ENCODE measurements around the gene C6.

C6 gene

GRCh38 chr5:41127967-41128690 is 85.2 kb downstream of the C6 start:
- no peak for DNase-seq

GRCh38 chr5:41122459-41122858 is 90.9 kb downstream of the C6 start:
- no peak for DNase-seq

DNA sequence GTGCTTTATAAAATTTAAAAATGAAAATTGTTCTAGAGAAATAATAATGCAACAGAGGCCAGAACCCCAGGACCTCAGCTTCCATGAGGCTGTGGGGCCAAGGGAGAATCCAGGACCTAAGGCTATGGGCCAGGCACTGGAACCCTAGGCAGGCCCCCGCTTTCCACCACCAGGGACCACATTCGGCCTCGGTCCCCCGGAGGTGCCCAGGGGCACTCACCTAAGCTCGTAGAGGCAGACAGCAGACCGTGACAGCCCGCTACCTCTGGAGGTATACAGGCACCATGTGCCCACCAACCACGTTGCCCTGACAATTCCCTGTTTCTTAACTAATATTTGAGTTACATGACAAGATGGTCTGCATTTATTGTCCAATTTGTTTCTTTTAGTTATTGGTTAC is 92.7 kb downstream of the C6 start:
- DNase-seq = no peak

GRCh38 chr5:41118177-41118576 is 95.2 kb downstream of the C6 start:
- no peak for DNase-seq

DNA sequence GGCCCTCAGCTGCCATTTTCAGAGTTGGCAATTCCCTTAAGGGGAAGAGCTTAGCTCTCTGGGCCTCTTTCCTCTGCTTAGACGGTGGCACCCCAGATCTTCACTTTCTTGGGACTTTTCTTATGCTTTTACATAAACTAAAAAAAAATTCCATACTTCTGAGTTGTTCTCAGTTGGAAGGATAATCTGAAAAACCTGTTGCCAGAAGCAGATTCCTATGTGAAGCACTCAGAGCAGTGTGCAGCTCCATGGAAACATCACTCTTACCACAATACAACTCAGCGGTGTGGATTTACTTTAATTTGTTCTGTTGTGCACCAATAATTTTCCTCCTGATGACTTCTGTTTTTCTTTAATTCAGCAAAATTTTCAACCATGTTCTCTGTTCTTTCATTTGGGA is 98.1 kb downstream of the C6 start:
- no peak for DNase-seq

- no peak for DNase-seq
Observed at GRCh38 chr5:41112486-41113455, 100.6 kb downstream of the C6 start.

GRCh38 chr5:41109186-41109585 is 104.1 kb downstream of the C6 start:
- DNase-seq = no peak

DNA sequence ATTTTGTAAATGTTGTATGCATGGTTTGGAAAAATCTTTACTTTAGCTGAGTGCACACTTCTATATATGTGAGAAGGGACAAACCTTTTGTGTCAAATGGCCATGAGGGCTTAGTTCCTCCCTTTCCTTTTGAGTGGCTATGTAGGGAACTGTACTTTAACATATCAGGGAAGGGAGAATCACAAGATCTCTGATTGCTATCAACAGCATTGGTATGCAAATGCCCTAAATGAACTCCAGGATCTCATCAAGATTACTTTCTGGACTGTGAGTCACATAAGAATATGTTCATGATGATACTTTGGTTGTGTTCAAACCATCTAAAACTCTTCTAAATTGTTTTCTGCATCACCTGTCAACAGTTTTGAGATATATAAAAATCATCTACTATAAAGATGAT is 111.0 kb downstream of the C6 start:
- DNase-seq = no peak

GRCh38 chr5:41097642-41098041 is 115.7 kb downstream of the C6 start:
- no peak for DNase-seq

DNA sequence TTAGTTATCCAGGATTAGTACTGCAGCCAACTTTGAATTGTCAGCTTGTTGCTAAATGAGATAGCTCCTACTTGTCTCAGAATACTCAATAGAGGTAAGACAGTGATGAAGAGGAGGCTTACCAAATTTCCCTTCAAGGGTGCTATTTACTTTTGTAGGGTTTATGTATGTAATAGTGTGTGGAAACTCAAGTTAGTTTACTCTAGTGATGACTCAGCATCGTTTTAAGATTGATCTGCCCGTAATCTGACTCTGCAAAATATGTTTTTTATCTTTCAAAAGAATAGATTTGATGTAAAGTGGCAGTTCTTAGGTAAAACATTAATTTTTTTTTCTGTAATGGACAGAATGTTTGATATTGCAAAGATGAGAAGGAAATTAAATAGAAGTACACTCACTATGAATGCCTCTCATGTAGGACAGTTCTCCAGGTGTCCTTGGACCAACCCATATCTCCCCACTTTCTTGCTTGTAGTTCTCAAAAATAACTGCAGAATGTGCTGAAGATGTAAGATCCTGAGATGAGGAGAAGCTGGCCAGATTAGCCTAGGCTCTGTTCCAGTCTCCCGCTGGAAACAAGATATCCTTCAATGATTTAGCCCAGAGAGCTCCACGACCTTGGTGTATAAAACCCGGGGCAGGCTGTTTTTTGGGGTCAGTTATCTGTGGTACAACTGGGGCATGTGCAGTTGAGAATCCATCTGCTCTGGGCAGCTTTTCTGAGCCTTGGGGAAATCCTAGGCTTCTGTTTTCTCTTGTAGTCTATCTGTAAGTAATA is 117.8 kb downstream of the C6 start:
- no peak for DNase-seq

DNA sequence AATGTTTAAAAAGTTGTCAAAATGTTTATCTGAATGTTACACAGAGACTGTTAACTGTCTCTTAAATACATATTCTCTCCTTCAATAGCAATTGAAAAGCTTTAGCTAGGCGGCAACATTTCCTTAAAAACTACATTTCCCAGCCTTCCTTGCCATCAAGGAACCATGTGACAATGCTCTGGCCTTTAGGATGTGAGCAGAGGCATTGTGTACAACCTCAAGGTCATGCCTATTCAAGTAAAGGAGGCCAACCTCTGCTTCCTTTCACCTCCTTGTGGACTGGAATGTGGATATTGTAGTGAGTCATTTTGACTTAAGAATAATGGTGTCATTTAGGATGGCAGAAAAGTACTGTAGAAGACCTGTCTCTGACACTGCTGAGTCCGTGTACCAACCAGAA is 118.5 kb downstream of the C6 start:
- DNase-seq = no peak

DNA sequence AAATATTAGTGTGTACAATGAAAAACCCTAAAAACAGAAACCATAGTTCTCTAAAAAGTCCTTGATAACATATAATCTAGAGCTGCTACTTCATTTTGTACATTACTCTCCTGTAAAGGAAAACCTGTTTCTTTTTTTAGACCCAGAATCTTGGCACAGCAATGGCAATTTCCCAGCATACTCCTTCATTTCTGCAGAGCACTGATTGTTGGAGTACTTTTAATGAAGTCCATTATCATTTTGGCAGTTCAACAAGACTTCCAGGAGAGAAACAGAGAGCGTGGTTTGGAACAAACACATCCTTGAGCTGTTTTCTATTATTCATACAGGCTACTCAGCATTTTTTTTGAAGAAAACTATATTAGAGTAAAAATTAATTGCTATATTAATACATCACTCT is 119.5 kb downstream of the C6 start:
- DNase-seq = no peak

All from hypothalamus (tissue), 51 donors.